HG03460 (cell line): ENCODE measurements around the gene KIAA1958.
"Not testable (repeated sequence)": the region's sequence is repeated elsewhere in the genome, so short reads cannot be mapped to it uniquely, and the experiment has no call there.

Source experiments
- ATAC-seq: cut with Tn5 transposase; IDR thresholded peaks from one replicate; pipeline ENCODE4 v1.9.1; 2021; ENCODE audit not compliant: unreplicated experiment

The KIAA1958 gene

DNA sequence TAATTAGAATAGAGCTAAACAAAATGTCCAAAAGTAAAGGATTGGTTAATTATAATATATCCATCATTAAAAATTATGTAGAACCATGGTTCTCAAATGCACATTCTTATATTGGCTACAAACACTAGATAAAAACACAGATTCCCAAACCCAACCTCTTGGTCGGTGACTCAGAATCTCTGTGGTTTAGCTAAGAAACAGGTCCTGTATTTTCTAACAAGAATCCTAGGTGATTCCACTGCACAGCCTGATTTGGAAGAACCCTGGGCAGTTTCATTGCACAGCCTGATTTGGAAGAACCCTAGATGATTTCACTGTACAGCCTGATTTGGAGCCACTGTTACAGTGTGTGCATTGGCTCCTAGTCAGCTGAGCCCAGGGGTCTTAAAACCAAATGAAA, 67.9 kb downstream of the KIAA1958 start:
- ATAC-seq: no peak

DNA sequence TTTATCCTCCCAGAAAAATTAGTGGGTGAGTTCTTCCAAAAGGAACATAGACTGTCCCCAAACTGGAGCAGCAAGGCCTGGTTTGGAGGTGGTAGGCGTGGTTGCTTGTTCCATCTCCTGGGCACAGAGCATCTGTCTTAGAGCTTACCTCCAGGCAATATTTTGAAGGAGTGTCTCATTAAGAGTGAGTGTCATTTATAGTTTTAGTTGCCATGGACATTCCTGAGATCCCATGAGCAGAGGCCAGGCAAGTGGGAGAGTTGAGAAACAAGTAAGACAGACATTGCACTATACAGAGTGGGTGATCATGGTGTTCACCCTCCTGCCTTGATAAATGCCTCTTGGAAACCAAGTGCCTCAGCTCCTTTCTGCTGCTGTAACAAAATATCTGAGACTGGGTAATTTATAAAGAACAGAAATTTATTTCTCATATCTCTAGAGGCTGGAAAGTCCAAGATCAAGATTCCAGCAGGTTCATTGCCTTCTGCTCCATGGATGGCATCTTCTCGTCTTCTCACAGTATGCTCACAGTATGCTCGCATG, 68.5 kb downstream of the KIAA1958 start:
- ATAC-seq: no peak

DNA sequence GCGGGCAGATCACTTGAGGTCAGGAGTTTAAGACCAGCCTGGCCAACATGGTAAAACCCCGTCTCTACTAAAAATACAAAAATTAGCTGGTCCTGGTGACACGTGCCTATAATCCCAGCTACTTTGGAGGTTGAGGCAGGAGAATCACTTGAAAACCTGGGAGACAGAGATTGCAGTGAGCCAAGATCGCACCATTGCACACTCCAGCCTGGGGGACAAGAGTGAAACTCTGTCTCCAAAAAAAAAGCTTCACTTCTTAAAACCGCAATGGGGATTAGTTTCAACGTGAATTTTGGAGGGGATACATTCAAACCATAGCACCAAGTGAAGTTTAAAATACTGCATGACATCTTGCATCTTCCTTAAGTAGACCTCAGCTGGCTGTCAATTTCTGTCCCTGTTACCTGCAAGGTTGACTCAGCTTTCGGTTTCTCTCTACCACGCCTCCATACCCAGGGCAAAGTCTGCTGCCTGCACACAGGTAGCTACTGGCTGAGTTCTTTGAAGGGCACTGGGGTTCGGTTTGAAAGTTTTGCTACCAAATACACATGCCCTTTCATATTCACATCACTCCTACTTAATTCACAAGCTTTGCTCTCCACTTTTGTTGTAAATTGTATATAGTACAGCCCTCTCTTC, 69.3 kb downstream of the KIAA1958 start:
- ATAC-seq: no peak

DNA sequence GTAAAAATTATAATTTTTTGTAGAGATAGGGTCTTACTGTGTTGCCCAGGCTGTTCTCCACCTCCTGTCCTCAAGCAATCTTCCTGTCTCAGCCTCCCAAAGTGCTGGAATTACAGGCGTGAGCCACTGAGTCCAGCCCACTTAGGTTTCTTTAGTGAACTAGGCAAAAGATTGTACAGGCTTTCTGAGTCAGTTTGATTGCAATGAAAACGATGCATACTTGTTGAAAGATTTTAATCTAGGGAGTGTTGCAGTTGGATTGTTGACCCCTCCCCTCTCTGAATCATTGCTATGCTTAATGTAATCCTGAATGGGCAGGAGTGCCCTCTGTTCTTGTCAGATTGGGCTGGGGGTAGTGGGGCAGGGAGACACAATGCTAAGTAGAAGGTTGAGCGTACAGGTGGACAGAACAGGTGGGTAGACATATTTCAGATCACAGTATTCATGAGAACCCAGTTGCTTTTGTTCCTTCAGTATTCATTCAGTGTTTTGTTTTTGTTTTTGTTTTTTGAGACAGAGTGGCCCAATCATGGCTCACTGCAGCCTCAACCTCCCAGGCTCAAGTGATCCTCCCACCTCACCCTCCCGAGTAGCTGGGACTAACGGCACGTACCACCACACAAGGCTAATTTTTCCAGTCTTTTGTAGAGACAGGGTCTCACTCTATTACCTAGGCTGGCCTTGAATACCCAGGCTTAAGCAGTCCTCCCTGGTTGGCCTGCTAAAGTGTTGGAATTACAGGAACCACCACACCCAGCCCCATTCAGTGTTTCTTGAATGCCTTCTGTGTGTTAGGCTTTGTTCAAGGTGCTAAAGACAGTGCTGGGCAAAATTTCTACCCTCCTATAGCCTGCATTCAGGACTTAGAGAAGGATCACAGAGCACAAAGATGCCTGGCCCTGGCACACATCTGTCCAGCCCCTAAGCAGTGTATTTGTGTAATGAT, 70.1 kb downstream of the KIAA1958 start:
- ATAC-seq: no peak

DNA sequence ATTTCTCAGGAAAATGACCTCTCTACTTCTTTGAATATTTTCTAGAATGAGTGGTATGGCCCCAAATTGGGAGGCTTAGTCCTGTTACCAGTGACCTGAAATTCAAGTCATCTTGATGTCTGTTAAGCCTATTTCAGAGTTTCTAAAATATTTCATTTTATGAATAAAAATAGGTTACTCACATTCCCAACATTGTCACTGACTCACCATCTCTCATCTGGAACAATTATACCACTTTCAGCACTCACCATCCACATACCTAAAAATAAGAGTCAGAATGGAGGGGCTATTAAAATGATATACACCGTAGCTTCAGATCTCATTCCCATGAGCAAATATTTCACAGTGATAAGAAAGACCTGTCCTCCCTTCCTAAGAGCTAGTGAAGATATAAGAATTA, 71.8 kb downstream of the KIAA1958 start:
- no peak for ATAC-seq

DNA sequence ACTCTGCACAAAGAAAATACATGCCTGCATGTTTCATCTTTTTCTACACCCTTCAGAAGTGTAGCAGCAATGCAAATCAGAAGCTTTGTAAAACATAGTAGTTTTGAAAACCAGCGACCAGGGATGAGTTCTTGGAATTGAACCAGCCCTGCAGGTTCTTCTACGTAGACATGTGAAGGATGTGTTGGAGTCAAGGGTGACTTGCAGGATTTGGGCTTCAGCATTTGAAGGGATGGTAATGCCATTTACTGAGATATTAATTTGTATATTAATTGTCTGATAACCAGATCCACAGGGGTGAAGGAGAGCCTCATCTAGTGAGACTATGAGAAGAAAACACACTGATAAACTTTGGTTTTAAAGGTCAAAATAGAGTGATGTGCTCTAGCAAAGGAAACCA, 72.4 kb downstream of the KIAA1958 start:
- ATAC-seq: no peak

DNA sequence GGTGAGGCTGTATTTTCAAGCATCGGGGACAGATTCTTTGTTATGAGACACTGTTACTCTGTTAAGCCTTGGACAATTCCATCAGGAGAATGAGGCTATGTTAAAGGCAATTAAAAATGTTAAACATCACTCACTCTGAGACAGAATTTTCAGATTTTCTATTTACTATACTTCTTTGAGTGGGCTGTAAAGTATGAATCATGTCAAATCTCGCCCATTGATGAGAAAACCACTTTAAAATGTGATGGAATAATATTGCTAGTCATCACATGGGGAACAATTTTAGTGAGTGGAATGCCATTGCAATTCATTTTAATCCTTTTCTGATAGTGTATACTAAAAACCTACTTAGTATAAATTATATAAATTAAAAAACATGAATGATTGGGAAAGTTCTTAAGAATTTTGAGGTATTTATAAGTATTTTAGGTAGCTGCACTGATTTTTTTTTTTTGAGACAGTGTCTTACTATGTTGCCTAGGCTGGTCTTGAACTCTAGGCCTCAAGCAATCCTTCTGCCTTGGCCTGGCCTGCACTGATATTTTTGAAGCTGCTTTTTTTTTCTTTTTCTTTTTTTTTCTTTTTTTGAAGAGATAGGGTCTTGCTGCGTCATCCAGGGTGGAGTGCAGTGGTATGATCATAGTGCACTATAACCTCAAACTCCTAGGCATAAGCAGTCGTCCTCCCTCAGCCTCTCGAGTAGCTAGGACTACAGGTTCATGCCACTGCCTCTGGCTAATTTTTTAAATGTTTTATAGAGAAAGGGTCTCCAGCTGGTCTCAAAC, 73.2 kb downstream of the KIAA1958 start:
- no peak for ATAC-seq

DNA sequence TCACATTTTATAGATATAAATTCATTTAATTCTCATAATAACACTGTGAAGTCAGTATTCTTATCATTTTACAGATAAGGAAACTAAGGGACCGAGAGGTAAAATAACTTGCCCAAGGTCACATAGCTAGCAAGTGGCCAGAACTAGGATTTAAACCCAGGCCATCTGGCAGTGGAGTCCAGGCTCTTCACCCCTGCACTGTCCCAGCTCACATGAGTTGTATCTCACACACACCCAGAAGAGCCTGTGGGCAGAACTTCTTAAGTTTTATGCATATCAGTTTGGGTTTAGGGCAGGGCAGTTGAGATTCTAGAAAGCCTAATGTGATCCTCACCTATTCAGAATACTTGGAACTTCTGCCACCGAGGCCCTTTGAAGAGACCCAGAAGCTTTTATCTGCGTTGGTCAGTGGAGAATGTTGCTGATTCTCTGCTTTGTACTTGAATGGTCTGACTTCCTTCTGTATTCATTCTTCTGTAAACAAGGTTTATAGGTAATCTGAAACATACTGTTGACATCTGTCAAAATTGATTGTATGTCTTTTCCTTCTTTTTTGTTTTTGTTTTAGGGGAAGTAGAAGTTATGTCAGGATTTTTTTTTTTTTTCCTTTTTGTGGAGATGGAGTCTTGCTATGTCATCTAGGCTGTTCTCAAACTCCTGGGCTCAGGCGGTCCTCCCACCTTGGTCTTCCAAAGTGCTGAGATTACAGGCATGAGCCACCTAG, 75.8 kb downstream of the KIAA1958 start:
- no peak for ATAC-seq

DNA sequence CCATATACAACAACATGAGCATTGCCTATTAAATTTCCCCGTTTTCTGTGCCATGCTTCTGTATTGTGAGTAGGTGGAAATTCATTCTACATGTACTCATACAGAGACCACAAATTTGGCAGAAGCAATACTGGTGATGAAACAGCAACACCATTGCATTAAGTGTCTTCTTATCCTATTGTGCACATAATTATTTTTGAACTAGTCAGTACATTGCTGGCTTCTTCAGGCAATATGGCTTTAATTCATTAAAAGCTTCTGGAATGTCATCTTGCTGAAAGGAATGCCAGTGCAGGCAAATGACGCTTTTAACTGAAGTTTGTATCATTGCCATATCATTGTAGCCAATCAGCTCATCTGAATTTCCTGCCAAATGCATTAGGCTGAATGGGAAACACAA, 82.6 kb downstream of the KIAA1958 start:
- ATAC-seq: no peak

DNA sequence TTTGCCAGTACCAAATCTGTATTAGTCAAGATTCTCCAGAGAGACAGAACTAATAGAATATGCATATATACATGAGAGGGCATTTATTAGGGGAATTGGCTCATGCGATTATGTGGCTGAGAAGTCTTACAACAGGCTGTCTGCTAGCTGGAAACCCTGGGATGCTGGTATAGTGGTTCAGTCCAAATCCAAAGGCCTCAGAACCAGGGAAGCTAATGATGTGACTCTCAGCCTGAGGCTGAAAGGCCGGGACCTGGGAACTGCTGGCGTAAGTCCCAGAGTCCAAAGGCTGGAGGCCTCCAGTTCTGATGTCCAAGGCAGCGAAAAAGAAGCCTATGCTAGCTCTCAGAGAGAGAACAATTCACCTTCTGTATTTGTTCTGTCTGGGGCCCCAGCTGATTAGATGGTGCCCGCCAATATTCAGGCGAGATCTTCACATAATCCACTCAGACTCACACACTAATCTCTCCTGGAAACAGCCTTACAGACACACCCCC, 84.1 kb downstream of the KIAA1958 start:
- ATAC-seq: no peak

DNA sequence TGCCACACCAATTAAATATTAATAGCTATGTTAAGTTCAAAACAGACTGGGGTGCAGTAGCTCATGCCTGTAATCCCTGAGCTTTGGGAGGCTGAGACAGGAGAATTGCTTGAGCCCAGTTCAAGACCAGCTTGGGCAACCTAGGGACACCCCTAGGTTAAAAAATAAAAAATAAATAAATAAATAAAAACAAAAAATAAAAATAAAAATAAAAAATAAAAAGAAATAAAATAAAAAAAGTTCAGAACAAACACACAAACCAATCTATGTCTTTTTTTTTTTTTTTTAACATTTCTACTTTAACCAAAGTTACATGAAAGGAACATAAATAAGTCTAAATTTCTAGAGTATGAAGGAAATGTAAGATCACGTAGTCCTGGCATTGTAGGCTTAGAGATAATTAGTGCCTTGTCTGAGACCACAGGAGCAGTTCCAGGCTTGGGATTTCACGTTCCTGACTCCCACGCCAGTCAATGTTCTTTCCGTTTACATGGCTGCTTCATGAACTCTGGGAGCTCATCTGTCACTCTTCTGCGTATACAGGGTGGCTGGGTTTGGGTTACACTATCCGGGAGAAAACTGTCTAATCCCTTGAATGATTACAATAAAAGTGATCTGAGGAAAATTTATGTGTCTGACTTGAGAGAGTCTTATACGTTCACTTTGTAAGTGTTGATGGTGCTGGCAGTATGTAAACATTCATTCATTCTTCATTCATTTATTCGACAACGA, 85.2 kb downstream of the KIAA1958 start:
- no peak for ATAC-seq

DNA sequence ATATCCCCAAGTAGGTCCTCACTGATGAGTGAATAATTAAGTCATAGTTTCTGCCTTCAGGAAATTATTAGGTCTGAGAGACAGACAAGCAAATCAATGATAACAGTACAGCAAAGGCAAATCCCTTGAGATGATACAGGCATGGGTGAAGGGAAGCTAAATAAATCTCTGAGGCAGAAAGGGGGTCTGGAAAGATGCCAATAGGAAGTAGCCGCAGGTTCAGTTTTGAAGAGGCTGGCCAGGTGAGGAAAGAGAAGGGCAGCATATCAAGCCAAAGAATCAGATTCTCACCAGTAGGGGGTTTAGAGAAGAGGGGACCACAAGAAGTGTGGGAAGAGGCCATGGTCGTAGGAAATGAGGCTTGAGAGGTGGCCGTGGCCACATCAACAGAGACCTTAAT, 85.8 kb downstream of the KIAA1958 start:
- no peak for ATAC-seq

DNA sequence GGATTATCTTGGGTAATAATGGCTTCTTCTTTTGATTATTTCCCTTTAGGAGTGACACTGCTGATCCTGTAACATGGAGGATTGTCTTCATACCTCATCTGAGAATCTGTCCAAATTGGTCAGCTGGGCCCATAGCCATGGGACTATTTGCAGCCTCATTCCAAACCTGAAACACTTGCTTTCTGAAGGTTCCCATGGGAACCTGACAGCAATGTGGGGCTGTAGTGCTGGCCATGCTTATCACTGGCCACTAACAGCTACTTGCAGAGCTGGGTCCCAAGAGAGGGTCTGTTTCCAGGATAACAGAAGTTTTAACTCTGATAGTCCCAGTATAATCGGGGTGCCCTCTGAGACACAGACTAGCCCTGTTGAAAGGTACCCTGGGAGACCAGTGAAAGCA, 87.4 kb downstream of the KIAA1958 start:
- no peak for ATAC-seq

DNA sequence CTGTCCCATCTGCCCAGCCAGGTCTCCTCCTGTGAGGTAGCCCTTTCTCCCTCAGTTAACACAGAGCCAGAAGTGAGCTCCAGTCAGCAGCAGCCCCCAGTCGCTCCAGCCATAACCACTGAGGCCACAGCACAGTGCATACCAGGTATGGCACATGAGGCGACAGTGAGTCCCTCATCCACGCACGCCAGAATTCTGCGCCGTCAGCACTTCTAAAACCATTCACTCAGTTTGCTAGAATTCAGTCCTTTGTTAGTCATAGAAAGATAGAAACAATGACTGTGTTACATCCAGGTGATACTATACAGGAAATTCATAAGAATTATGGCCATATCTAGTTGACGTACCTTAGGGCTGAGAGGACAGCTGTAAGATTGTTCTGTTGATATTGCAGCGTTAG, 88.5 kb downstream of the KIAA1958 start:
- ATAC-seq: no peak

DNA sequence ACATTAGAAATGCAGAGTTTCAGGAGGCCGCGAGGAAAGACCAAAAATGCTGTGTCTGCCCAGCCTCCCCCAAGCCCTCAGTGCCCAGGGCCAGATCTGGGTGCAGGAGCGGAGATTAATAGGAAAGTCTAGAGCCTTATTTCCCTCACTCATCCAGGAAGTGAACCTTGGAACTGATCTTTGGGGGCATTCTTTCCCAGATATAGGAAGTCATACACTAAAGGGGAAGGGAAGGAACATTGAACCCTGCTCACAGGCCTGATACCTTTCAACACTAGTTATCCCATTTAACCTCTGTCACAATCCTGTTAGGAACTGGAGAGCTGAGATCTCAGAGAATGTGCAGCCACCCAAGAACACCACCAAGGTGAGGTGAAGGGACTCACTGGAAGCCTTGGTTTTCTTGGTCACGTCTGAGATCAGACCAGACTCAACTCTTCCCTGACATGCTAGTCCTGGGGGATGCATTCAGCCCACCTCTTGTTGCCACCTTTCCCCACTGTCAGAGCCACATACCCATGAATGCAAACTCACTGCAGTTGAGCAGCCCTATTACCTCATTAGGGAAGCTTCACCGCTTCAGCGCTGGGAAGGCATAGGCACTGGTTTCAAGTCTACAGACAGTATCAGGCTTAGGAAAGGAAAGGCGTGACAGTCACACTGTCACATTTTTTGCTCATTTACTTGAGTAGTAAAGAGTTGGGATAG, 95.0 kb downstream of the KIAA1958 start:
- ATAC-seq: no peak

DNA sequence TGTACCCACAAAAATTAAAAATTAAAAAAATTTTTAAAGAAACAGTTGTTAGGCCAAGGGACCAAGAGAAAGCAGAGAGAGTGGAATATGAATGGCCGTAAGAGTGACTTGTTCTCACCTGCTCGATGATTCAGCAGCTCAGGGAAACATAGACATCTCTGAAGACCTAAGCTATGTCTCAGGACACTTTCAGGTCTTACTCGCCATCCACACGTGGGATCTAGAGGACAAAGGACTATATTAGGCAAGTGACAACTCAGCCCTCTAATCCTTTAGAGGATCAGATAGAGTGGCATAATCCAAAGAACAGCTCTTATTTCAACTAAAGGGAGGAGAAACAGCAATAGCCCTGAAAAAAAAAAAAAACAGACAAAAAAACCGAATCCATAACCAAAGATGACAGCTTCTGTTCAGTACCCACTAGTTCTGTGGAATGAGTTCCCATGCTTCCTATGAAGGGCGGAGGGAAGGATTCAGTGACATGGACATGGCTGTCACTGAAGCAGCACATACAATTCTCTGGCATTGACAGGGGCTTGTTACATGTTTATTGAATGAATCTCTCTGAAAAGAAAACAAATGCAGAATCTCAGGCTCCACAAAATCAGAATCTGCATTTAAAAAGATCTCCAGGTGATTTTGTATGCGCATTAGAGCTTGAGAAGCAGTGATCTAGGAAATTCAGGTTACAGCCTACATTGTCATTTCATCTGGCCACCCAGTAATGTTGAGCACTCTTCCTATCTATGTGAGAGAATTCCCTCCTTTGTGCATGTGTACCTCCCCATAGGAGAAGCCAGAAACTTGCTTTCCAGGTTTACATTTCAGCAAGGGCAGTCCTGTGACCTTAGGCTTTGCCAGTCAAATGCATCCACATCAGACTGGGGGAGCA, 96.0 kb downstream of the KIAA1958 start:
- no peak for ATAC-seq

DNA sequence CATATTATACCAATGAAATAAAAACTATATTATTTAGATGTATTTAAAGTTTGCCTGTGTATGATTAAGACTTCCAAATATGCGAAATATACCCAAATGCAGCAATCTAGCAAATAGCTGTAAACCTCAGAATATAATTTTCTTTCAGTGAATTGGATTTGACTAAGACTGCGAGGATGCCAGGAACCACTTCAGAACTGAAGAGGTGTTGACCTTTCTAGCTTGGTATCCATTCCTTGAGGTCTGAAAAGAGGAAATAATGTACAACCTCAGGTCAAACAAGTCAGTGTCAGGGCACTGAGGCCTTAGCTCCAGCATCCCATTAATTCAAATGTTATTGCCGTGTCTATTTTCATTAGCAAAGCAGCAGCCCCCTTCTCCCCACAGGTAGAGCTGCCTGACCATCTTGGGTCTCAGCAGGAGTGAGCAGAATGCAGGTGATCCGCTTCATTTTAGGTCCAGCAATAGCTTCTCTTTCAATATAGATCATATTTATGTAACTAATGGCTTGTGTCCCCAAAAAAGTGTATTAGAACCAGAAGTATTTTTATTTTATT, 100.0 kb downstream of the KIAA1958 start:
- ATAC-seq: no peak

DNA sequence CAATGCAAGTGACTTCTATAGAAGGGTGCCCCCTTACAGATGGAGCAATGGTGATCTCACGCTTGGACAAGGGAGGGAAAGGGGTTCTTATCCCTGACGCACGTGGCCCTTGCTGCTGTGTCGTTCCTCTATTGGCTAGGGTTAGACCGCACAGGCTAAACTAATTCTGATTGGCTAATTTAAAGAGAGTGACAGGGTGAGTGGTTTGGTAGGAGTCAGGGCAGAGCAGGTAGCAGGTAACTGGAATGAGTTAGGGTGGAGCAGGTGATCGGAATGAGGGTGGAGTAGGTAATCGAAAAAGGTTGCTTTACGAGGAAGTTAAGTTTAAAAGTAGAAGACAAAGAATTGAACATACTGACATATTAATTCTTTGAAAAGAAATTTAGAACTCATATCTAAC, 105.2 kb downstream of the KIAA1958 start:
- not testable (repeated sequence) for ATAC-seq
